ENCODE results near the gene GBP3.
"Not testable (repeated sequence)": the region's sequence is repeated elsewhere in the genome, so short reads cannot be mapped to it uniquely, and the experiment has no call there.

GBP3 gene

DNA sequence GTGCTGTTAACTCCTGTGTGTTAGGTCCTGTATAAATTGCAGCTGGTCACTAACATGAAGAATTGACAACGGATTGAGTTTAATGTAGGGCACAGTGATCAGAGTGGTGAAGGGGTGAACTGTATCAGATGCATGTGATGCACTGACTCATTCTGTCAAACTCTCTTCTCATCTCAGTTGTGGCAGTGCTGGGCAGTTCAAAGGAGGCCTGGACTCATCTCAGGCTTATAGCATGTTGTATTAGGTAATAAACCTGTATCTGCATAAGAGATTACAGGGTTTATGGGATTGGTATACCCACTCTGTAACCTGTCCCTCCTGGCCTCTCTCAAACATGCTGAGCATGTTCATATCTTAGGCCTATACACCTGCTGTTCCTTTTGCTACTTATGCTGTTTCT is 12.4 kb upstream of the GBP3 start:
- no peak for TF ChIP-seq YY1 (IDR thresholded peaks at IDR 0.05; ENCODE audit: insufficient read depth, insufficient read length)
- TF ChIP-seq SUZ12 (IDR thresholded peaks at IDR 0.05; ENCODE audit: extremely low read depth, insufficient read depth, insufficient read length) = no peak
- no peak for TF ChIP-seq ZNF274 (IDR thresholded peaks at IDR 0.05; ENCODE audit: low read depth, low read length)
- no peak overlapping the region for H3K9ac ChIP-seq (ENCODE audit: insufficient read length, low read depth)
- no peaks in the 10 kb centered on the region for H3K4me1 ChIP-seq (ENCODE audit: insufficient read depth, insufficient read length)
- H3K36me3 ChIP-seq (ENCODE audit: insufficient read depth, insufficient read length, low read length) = no peaks in the 10 kb centered on the region
- H3K27me3 ChIP-seq (ENCODE audit: insufficient read depth, insufficient read length) = no peaks in the 10 kb centered on the region
- DNase-seq (ENCODE audit: low read depth, low spot score) = no peak
- H3K9me3 ChIP-seq (ENCODE audit: insufficient read depth, low read length) = peaks cover 11% of the 10 kb centered on the region; the same call in 1 of the 2 replicates
- H3K4me3 ChIP-seq (ENCODE audit: insufficient read length, low read depth) = no peak overlapping the region

DNA sequence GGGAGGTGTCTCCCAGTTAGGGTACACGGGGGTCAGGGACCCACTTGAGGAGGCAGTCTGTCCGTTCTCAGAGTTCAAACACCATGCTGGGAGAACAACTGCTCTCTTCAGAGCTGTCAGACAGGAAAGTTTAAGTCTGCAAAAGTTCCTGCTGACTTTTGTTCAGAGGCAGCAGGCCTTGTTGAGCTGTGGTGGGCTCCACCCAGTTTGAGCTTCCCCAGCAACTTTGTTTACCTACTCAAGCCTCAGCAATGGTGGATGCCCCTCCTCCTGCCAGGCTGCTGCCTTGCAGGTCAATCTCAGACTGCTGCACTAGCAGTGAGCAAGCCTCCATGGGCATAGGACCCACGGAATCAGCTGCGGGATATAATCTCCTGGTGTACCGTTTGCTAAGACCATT is 11.3 kb upstream of the GBP3 start:
- not testable (repeated sequence) for H3K27me3 ChIP-seq (ENCODE audit: insufficient read depth, insufficient read length); H3K36me3 ChIP-seq (ENCODE audit: insufficient read depth, insufficient read length, low read length); H3K4me1 ChIP-seq (ENCODE audit: insufficient read depth, insufficient read length); H3K4me3 ChIP-seq (ENCODE audit: insufficient read length, low read depth); DNase-seq (ENCODE audit: low read depth, low spot score); H3K9ac ChIP-seq (ENCODE audit: insufficient read length, low read depth)
- H3K9me3 ChIP-seq (ENCODE audit: insufficient read depth, low read length) = peaks cover 11% of the 10 kb centered on the region; the same call in 1 of the 2 replicates

DNA sequence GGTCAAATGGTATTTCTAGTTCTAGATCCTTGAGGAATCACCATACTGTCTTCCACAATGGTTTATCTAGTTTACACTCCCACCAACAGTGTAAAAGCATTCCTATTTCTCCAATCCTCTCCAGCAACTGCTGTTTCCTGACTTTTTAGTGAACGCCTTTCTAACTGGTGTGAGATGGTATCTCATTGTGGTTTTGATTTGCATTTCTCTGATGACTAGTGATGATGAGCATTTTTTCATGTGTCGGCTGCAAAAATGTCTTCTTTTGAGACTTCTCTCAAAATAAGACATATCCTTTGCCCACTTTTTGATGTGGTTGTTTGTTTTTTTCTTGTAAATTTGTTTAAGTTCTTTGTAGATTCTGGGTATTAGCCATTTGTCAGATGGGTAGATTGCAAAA is 6.4 kb upstream of the GBP3 start:
- H3K36me3 ChIP-seq (ENCODE audit: insufficient read depth, insufficient read length, low read length); H3K27me3 ChIP-seq (ENCODE audit: insufficient read depth, insufficient read length); H3K4me3 ChIP-seq (ENCODE audit: insufficient read length, low read depth); H3K4me1 ChIP-seq (ENCODE audit: insufficient read depth, insufficient read length); H3K9ac ChIP-seq (ENCODE audit: insufficient read length, low read depth); DNase-seq (ENCODE audit: low read depth, low spot score); H3K9me3 ChIP-seq (ENCODE audit: insufficient read depth, low read length): not testable (repeated sequence)

DNA sequence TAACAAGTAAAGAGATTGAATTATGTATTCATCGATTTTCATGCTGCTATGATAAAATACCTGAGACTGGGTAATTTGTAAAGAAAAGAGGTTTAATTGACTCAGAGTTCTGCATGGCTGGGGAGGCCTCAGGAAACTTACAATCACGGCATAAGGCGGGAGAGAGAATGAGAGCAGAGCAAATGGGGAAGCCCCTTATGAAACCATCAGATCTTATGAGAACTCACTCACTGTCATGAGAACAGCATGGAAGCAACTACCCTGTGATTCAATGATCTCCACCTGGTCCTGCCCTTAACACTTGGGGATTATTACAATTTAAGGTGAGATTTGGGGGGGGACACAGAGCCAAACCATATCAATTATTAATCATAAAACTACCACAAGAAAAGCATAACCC is 3.3 kb upstream of the GBP3 start:
- Histone ChIP-seq H3K9ac (ENCODE audit: insufficient read length, low read depth) (no peak overlapping the region), H3K9me3 (ENCODE audit: insufficient read depth, low read length) (no peaks in the 10 kb centered on the region), H3K27me3 (ENCODE audit: insufficient read depth, insufficient read length) (no peaks in the 10 kb centered on the region), H3K36me3 (ENCODE audit: insufficient read depth, insufficient read length, low read length) (no peaks in the 10 kb centered on the region), H3K4me1 (ENCODE audit: insufficient read depth, insufficient read length) (no peaks in the 10 kb centered on the region), H3K4me3 (ENCODE audit: insufficient read length, low read depth) (no peak overlapping the region)
- TF ChIP-seq YY1 (IDR thresholded peaks at IDR 0.05; ENCODE audit: insufficient read depth, insufficient read length) = no peak
- no peak for TF ChIP-seq SUZ12 (IDR thresholded peaks at IDR 0.05; ENCODE audit: extremely low read depth, insufficient read depth, insufficient read length)
- TF ChIP-seq ZNF274 (IDR thresholded peaks at IDR 0.05; ENCODE audit: low read depth, low read length) = no peak
- DNase-seq (ENCODE audit: low read depth, low spot score) = no peak

DNA sequence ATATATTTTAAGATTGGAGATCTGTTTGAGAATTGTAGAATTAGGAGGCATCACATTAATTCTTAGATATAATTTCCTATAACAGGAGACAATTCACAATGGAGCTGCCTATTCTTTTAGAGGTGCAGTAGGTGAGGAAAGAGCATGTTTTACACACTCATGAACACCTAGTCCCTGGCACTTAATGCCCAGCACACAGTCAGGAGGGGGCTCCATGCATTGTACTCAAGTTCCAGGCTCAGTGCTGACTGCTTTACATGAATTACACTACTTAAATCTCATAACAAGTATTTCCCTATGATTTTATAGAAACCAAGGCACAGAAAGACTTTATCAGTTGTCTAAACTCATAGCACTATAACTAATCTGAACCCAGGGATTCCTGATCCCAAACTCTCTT is 360 bp upstream of the GBP3 start:
- DNase-seq (ENCODE audit: low read depth, low spot score) = no peak
- H3K4me3 ChIP-seq (ENCODE audit: insufficient read length, low read depth) = no peak overlapping the region
- H3K9ac ChIP-seq (ENCODE audit: insufficient read length, low read depth) = no peak overlapping the region
- H3K27me3 ChIP-seq (ENCODE audit: insufficient read depth, insufficient read length) = no peaks in the 10 kb centered on the region
- no peaks in the 10 kb centered on the region for H3K36me3 ChIP-seq (ENCODE audit: insufficient read depth, insufficient read length, low read length)
- H3K9me3 ChIP-seq (ENCODE audit: insufficient read depth, low read length) = no peaks in the 10 kb centered on the region
- H3K4me1 ChIP-seq (ENCODE audit: insufficient read depth, insufficient read length) = no peaks in the 10 kb centered on the region
- no peak for TF ChIP-seq SUZ12 (IDR thresholded peaks at IDR 0.05; ENCODE audit: extremely low read depth, insufficient read depth, insufficient read length)

DNA sequence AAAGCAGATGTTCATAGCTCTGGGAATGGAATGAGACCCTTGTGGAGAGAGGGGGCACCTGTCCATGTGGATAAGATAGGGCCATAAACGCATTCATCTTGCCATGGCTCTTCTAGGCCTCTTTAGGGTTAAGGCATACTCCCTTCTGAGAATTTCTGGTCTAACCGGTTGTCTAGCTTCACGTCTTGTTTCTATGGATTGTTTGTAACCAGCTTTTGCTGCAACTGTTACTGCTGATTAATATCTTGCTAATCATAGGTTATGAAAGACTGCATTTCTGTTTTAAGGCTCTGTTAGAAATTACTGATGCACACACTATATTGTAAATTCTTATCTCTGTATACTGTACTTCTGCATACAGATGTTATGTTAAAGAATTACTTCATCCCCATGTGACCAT is 4.3 kb downstream of the GBP3 start:
- not testable (repeated sequence) for H3K9me3 ChIP-seq (ENCODE audit: insufficient read depth, low read length); H3K27me3 ChIP-seq (ENCODE audit: insufficient read depth, insufficient read length); H3K36me3 ChIP-seq (ENCODE audit: insufficient read depth, insufficient read length, low read length); H3K4me3 ChIP-seq (ENCODE audit: insufficient read length, low read depth); DNase-seq (ENCODE audit: low read depth, low spot score); H3K4me1 ChIP-seq (ENCODE audit: insufficient read depth, insufficient read length); H3K9ac ChIP-seq (ENCODE audit: insufficient read length, low read depth)

DNA sequence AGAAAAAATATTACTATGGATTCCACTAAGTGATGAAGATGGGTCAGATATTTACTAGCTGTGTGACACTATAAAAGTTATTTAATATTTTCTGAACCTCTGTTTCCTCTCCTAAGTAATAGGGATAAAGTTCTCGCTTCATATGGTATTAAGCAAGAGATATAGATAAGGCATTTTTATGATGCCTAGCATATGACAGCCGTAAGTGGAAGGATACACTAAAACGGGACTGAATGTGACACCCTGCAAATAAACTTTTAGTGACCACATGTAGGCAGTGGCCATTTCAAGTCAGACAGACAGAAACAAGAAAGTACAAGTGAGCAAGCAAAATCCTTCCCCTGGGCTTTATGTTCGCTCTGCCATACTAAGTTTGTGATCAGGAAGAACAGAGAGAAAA is 14.2 kb downstream of the GBP3 start:
- Histone ChIP-seq H3K27me3 (ENCODE audit: insufficient read depth, insufficient read length) (no peaks in the 10 kb centered on the region), H3K9ac (ENCODE audit: insufficient read length, low read depth) (no peak overlapping the region), H3K36me3 (ENCODE audit: insufficient read depth, insufficient read length, low read length) (no peaks in the 10 kb centered on the region), H3K9me3 (ENCODE audit: insufficient read depth, low read length) (no peaks in the 10 kb centered on the region), H3K4me3 (ENCODE audit: insufficient read length, low read depth) (no peak overlapping the region), H3K4me1 (ENCODE audit: insufficient read depth, insufficient read length) (no peaks in the 10 kb centered on the region)
- no peak for DNase-seq (ENCODE audit: low read depth, low spot score)
- no peak for TF ChIP-seq ZNF274 (IDR thresholded peaks at IDR 0.05; ENCODE audit: low read depth, low read length)
- TF ChIP-seq SUZ12 (IDR thresholded peaks at IDR 0.05; ENCODE audit: extremely low read depth, insufficient read depth, insufficient read length) = no peak
- TF ChIP-seq YY1 (IDR thresholded peaks at IDR 0.05; ENCODE audit: insufficient read depth, insufficient read length) = no peak

DNA sequence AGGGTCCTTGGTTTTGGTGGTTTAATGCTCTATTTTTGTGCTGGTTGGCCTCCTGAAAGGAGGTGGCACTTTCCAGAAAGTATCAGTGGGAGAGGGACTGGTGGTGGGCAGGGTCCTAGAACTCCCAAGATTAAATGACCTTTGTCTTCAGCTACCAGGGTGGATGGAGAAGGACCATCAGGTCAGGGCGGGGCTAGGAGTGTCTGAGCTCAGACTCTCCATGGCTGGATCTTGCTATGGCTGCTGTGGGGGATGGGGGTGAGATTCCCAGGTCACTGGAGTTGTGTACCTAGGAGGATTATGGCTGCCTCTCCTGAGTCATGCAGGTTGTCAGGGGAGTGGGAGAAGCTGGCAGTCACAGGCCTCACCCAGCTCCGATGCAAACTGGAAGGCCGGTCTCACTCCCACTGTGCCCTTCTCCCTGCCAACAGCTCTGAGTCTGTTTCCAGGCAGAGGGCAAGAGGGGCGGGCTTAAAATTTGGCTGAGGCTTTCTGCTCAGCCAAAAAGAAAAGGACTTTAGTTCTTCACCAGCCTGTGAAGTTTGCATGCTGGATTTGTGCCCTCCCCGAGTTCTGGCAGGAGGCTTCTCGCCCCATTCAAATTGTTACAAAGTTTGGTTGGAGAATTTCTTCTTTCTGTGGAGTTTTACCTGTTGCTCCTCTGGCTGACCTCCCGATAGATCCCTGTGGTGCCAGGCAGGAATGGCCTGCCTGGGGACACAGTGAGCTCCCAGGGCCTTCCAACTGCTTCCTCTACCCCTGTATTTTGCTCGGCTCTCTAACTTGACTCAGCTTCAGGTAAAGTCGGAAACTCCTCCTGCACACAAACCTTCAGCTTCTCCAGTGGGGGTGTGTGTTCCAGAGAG is 17.1 kb downstream of the GBP3 start:
- no peaks in the 10 kb centered on the region for H3K36me3 ChIP-seq (ENCODE audit: insufficient read depth, insufficient read length, low read length)
- no peaks in the 10 kb centered on the region for H3K27me3 ChIP-seq (ENCODE audit: insufficient read depth, insufficient read length)
- no peaks in the 10 kb centered on the region for H3K9me3 ChIP-seq (ENCODE audit: insufficient read depth, low read length)
- H3K4me1 ChIP-seq (ENCODE audit: insufficient read depth, insufficient read length) = no peaks in the 10 kb centered on the region
- no peak overlapping the region for H3K4me3 ChIP-seq (ENCODE audit: insufficient read length, low read depth)
- DNase-seq (ENCODE audit: low read depth, low spot score) = no peak
- no peak overlapping the region for H3K9ac ChIP-seq (ENCODE audit: insufficient read length, low read depth)
- TF ChIP-seq ZNF274 (IDR thresholded peaks at IDR 0.05; ENCODE audit: low read depth, low read length) (no peak), YY1 (IDR thresholded peaks at IDR 0.05; ENCODE audit: insufficient read depth, insufficient read length) (no peak), SUZ12 (IDR thresholded peaks at IDR 0.05; ENCODE audit: extremely low read depth, insufficient read depth, insufficient read length) (no peak)

DNA sequence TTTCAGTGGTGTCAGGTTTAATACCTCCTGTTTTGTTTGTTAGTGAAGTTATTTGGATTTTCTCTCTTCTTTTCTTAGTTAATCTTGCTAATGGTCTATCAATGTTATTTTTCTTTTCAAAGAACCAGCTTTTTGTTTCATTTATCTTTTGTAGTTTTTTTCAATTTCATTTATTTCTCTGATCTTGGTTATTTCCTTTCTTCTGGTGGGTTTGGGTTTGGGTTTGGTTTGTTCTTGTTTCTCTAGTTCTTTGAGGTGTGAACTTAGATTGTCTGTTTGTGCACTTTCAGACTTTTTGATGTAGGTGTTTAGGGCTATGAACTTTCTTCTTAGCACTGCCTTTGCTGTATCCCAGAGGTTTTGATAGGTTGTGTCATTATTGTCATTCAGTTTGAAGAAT is 20.5 kb downstream of the GBP3 start:
- not testable (repeated sequence) for H3K4me1 ChIP-seq (ENCODE audit: insufficient read depth, insufficient read length); H3K4me3 ChIP-seq (ENCODE audit: insufficient read length, low read depth); H3K36me3 ChIP-seq (ENCODE audit: insufficient read depth, insufficient read length, low read length); H3K27me3 ChIP-seq (ENCODE audit: insufficient read depth, insufficient read length); H3K9ac ChIP-seq (ENCODE audit: insufficient read length, low read depth); H3K9me3 ChIP-seq (ENCODE audit: insufficient read depth, low read length); DNase-seq (ENCODE audit: low read depth, low spot score)

Measured in NT2/D1 (cell line).